Activated B cell treated with CpG ODN at 0.5 μM for 24 hours (primary cell): ENCODE measurements around the gene RBM10. TPM values are rescaled to one million over a fixed set of nuclear protein-coding genes. Genes with fewer than 3 reads are reported as not detected.
A peak's percentile ranks its signal among the peaks of the same experiment; 100 is the strongest.
"Not testable (repeated sequence)": the region's sequence is repeated elsewhere in the genome, so short reads cannot be mapped to it uniquely, and the experiment has no call there.

Source experiments
- ATAC-seq: fragments of 200-7000 bp; cut with Tn5 transposase; one replicate; pipeline ENCODE4 v1.10.0; 2021; ENCODE audit warnings: low read depth, mild to moderate bottlenecking, moderate library complexity
- CTCF ChIA-PET: fragments of 350-600 bp; sonication (Branson Sonifier 250); formaldehyde crosslinking; loops from one replicate; lab custom pipeline; 2021; ENCODE audit warnings: antibody characterized with exemption; lab: Charles Lee
- POLR2A ChIA-PET: fragments of 350-600 bp; sonication (Branson Sonifier 250); formaldehyde crosslinking; loops from one replicate; lab custom pipeline; 2021; ENCODE audit warnings: antibody characterized with exemption; lab: Charles Lee
- DNase-seq: peaks from one replicate; pipeline ENCODE4 v3.0.0; 2022
- H3K27ac Mint-ChIP-seq: one replicate; pipeline ENCODE4 v1.8.0; 2020; ENCODE audit warnings: mixed read lengths
- H3K27me3 Mint-ChIP-seq: one replicate; pipeline ENCODE4 v1.8.0; 2021; ENCODE audit warnings: mixed read lengths
- H3K36me3 Mint-ChIP-seq: one replicate; pipeline ENCODE4 v1.8.0; 2021; ENCODE audit warnings: low read depth, mixed read lengths
- H3K4me1 Mint-ChIP-seq: one replicate; pipeline ENCODE4 v1.8.0; 2021; ENCODE audit warnings: mixed read lengths
- H3K4me3 Mint-ChIP-seq: one replicate; pipeline ENCODE4 v1.8.0; 2020; ENCODE audit warnings: mild to moderate bottlenecking, mixed read lengths
- H3K9me3 Mint-ChIP-seq: one replicate; pipeline ENCODE4 v1.8.0; 2020; ENCODE audit warnings: mixed read lengths
- intact Hi-C: fragments of 100-400 bp; cut with micrococcal nuclease; formaldehyde crosslinking; loops from one replicate; pipeline ENCODE4 v1.15.1; 2024
- total RNA-seq: library from RNA; stranded (reverse); gene quantifications from 2 replicates; pipeline ENCODE4 v1.2.3, GENCODE V29; 2022
- TF ChIP-seq, protein P1 (sequence below): fragments of 200-600 bp; IDR thresholded peaks from one replicate; pipeline ENCODE4 v1.8.0; 2022; ENCODE audit warnings: antibody characterized with exemption, mild to moderate bottlenecking

The RBM10 gene
- total RNA-seq, result 54.9 and 55.6 TPM in 2 replicates

- intact Hi-C loops, result loop anchor here (1.0 to 2.0 kb wide), 7 partner anchors 16 to 506 kb away; partner anchors contain the start of genes ARAF, CDK16, ELK1 and USP11
- Mint-ChIP-seq H3K4me3 (peak within 1 kb of the TSS; percentile 96), H3K27ac (peak within 1 kb of the TSS; percentile 97), H3K9me3 (no peaks in the 10 kb centered on the region), H3K36me3 (peaks cover 29% of the 10 kb centered on the region), H3K4me1 (peaks cover 30% of the 10 kb centered on the region), H3K27me3 (no peaks in the 10 kb centered on the region)
- TF ChIP-seq, protein P1, sequence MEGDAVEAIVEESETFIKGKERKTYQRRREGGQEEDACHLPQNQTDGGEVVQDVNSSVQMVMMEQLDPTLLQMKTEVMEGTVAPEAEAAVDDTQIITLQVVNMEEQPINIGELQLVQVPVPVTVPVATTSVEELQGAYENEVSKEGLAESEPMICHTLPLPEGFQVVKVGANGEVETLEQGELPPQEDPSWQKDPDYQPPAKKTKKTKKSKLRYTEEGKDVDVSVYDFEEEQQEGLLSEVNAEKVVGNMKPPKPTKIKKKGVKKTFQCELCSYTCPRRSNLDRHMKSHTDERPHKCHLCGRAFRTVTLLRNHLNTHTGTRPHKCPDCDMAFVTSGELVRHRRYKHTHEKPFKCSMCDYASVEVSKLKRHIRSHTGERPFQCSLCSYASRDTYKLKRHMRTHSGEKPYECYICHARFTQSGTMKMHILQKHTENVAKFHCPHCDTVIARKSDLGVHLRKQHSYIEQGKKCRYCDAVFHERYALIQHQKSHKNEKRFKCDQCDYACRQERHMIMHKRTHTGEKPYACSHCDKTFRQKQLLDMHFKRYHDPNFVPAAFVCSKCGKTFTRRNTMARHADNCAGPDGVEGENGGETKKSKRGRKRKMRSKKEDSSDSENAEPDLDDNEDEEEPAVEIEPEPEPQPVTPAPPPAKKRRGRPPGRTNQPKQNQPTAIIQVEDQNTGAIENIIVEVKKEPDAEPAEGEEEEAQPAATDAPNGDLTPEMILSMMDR, result no peak
- ChIA-PET POLR2A (interaction anchor here (0.6 to 2.4 kb wide), 18 partner anchors 8 to 1857 kb away, joined by 3 to 34 read pairs (median 4); partner anchors contain the start of genes CDK16, ELK1, GRIPAP1 and JADE3), CTCF (interaction anchor here (0.6 to 1.2 kb wide), 5 partner anchors 9 to 246 kb away, joined by 3 to 4 read pairs (median 3); no protein-coding TSS in a partner anchor)
- ATAC-seq (peak; percentile 90), DNase-seq (peak; percentile 73)
Observed at GRCh38 chrX:47144626-47145394, at the start of gene RBM10, which contains the start of gene NDUFB11. TSS of gene RBM10 (plus strand) at chrX:47145221. CDS start at chrX:47147482, 2,261 bp downstream. TSS of gene NDUFB11 (minus strand) at chrX:47144702. CDS start at chrX:47144679, 23 bp downstream.

DNA sequence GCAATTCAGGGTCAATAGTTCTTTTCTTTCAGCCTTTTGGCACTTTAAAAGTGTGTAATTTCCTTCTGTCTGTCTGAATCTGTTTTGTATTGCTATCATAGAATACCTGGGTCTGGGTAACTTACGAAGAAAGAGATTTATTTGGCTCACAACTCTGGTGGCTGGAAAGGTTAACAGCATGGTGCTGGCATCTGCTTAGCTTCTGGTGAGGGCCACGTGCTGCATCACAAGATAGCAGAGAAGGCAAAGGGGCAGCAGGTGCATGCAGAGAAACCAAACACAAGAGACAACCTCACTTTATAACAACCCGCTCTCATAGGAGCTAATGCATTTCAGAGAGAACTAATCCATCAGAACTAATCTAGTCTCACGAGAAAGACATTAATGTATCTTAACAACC, 48.0 kb upstream of the RBM10 start:
- CTCF ChIA-PET, result interaction anchor here (0.7 kb wide), 1 partner anchor 1578 kb away, joined by 3 read pairs; no protein-coding TSS in a partner anchor
- no peak overlapping the region for H3K27ac Mint-ChIP-seq
- H3K9me3 Mint-ChIP-seq, result no peaks in the 10 kb centered on the region
- intact Hi-C loops, result no loop called here
- H3K4me3 Mint-ChIP-seq, result no peak overlapping the region
- TF ChIP-seq, protein P1, result no peak
- no peaks in the 10 kb centered on the region for H3K27me3 Mint-ChIP-seq
- DNase-seq (no peak), ATAC-seq (no peak)
- no peaks in the 10 kb centered on the region for H3K4me1 Mint-ChIP-seq
- POLR2A ChIA-PET, result no interaction called here
- H3K36me3 Mint-ChIP-seq, result no peaks in the 10 kb centered on the region

- CTCF ChIA-PET, result interaction anchor here (0.7 kb wide), 1 partner anchor 545 kb away, joined by 3 read pairs; no protein-coding TSS in a partner anchor
- no peaks in the 10 kb centered on the region for H3K27me3 Mint-ChIP-seq
- no peak overlapping the region for H3K27ac Mint-ChIP-seq
- no peaks in the 10 kb centered on the region for H3K9me3 Mint-ChIP-seq
- no peak overlapping the region for H3K4me3 Mint-ChIP-seq
- no peak for DNase-seq
- no peaks in the 10 kb centered on the region for H3K36me3 Mint-ChIP-seq
- ATAC-seq, result no peak
- intact Hi-C loops, result no loop called here
- TF ChIP-seq, protein P1, result no peak
- H3K4me1 Mint-ChIP-seq, result no peaks in the 10 kb centered on the region
- POLR2A ChIA-PET, result no interaction called here
Observed at GRCh38 chrX:47098338-47099094, 46.5 kb upstream of the RBM10 start.

GRCh38 chrX:47101206-47101605, 43.8 kb upstream of the RBM10 start:
- no peak for ATAC-seq
- TF ChIP-seq, protein P1, result no peak
- CTCF ChIA-PET, result no interaction called here
- no peaks in the 10 kb centered on the region for H3K4me1 Mint-ChIP-seq
- H3K4me3 Mint-ChIP-seq, result no peak overlapping the region
- intact Hi-C loops, result no loop called here
- no peak overlapping the region for H3K27ac Mint-ChIP-seq
- POLR2A ChIA-PET, result interaction anchor here (0.6 kb wide), 1 partner anchor 232 kb away, joined by 4 read pairs; no protein-coding TSS in a partner anchor
- H3K36me3 Mint-ChIP-seq, result no peaks in the 10 kb centered on the region
- no peaks in the 10 kb centered on the region for H3K9me3 Mint-ChIP-seq
- DNase-seq, result no peak
- H3K27me3 Mint-ChIP-seq, result no peaks in the 10 kb centered on the region

DNA sequence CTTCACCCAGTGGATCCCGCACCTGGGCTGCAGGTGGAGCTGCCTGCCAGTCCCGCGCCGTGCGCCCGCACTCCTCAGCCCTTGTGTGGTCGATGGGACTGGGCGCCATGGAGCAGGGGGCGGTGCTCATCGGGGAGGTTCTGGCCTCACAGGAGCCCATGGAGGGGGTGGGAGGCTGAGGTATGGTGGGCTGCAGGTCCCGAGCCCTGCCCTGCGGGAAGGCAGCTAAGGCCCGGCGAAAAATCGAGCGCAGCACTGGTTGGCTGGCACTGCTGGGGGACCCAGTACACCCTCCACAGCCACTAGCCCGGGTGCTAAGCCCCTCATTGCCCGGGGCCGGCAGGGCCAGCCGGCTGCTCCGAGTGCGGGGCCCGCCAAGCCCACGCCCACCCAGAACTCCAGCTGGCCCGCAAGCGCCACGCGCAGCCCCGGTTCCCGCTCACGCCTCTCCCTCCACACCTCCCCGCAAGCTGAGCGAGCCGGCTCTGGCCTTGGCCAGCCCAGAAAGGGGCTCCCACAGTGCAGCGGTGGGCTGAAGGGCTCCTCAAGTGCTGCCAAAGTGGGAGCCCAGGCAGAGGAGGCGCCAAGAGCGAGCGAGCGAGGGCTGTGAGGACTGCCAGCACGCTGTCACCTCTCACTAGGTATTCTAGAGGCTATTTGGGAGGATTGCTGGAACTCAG, 33.9 kb upstream of the RBM10 start:
- H3K4me3 Mint-ChIP-seq, H3K9me3 Mint-ChIP-seq, H3K4me1 Mint-ChIP-seq, H3K27me3 Mint-ChIP-seq, POLR2A ChIA-PET, intact Hi-C loops, DNase-seq, CTCF ChIA-PET, ATAC-seq, H3K27ac Mint-ChIP-seq, H3K36me3 Mint-ChIP-seq: not testable (repeated sequence)
